Neutrophil (primary cell): ENCODE results near the gene HADH.

Experiments
- H3K27ac ChIP-seq: fragments of 200-600 bp; sonication (generic); 2 replicates; pipeline ENCODE4 v1.5.1; 2016; ENCODE audit warnings: mild to moderate bottlenecking, moderate library complexity
- H3K27me3 ChIP-seq: fragments of 200-600 bp; sonication (generic); 2 replicates; pipeline ENCODE4 v1.6.0; 2016; ENCODE audit warnings: mild to moderate bottlenecking
- H3K36me3 ChIP-seq: fragments of 200-600 bp; sonication (generic); 2 replicates; pipeline ENCODE4 v1.5.1; 2017
- H3K4me1 ChIP-seq, 2 experiments: fragments of 200-600 bp in 1 of 2; sonication (generic) in 1 of 2; 1 replicate in 1 of 2; 2 replicates in 1 of 2; pipeline versions ENCODE4 v1.5.1 to v1.6.1; 2013 to 2016; ENCODE audit warnings: low read depth in 1 of 2, low read length in 1 of 2, mild to moderate bottlenecking in 1 of 2, moderate library complexity in 1 of 2; ENCODE audit not compliant: control insufficient read depth in 1 of 2, insufficient read depth in 1 of 2
- H3K4me3 ChIP-seq, 2 experiments: fragments of 200-600 bp in 1 of 2; sonication (generic) in 1 of 2; 1 replicate in 1 of 2; 2 replicates in 1 of 2; pipeline ENCODE4 v1.5.1; 2013 to 2016; ENCODE audit warnings: low read depth in 1 of 2, low read length in 1 of 2, mild to moderate bottlenecking in 1 of 2, moderate library complexity in 1 of 2
- H3K9me3 ChIP-seq: fragments of 200-600 bp; sonication (generic); 2 replicates; pipeline ENCODE4 v1.5.1; 2016
- CTCF ChIP-seq: fragments of 200-600 bp; sonication (generic); IDR thresholded peaks from 2 replicates; pipeline ENCODE4 v1.5.1; 2016; ENCODE audit warnings: antibody characterized with exemption

HADH gene

GRCh38 chr4:108078024-108078733 lies 88.5 kb downstream of the HADH start:
- TF ChIP-seq CTCF: no peak
- Histone ChIP-seq H3K36me3 (no peaks in the 10 kb centered on the region), H3K27me3 (peaks cover 11% of the 10 kb centered on the region), H3K4me3 (no peak overlapping the region), H3K9me3 (no peaks in the 10 kb centered on the region), H3K27ac (no peak overlapping the region), H3K4me1 (no peaks in the 10 kb centered on the region)

- H3K36me3 ChIP-seq: no peaks in the 10 kb centered on the region
- no peaks in the 10 kb centered on the region for H3K9me3 ChIP-seq
- no peak overlapping the region for H3K4me3 ChIP-seq
- peaks cover 11% of the 10 kb centered on the region for H3K27me3 ChIP-seq
- no peaks in the 10 kb centered on the region for H3K4me1 ChIP-seq
- TF ChIP-seq CTCF: no peak
- no peak overlapping the region for H3K27ac ChIP-seq
Observed at GRCh38 chr4:108080747-108081146, 91.1 kb downstream of the HADH start.

- H3K9me3 ChIP-seq: no peaks in the 10 kb centered on the region
- TF ChIP-seq CTCF: no peak
- no peak overlapping the region for H3K4me3 ChIP-seq
- no peaks in the 10 kb centered on the region for H3K36me3 ChIP-seq
- no peaks in the 10 kb centered on the region for H3K4me1 ChIP-seq
- H3K27me3 ChIP-seq: peaks cover 11% of the 10 kb centered on the region
- H3K27ac ChIP-seq: no peak overlapping the region
Observed at GRCh38 chr4:108081256-108081655, 91.6 kb downstream of the HADH start.
